H1 (cell line): Measurements from ENCODE around the gene TLE2. TPM values are rescaled to one million over a fixed set of nuclear protein-coding genes. Genes with fewer than 3 reads are reported as not detected.

Source experiments
- CTCF ChIA-PET: fragments of 300-600 bp; sonication (Branson Sonifier 250); formaldehyde crosslinking; loops from one replicate; lab custom pipeline; 2021; ENCODE audit not compliant: partially characterized antibody; lab: Charles Lee
- POLR2A ChIA-PET: fragments of 300-600 bp; sonication (Branson Sonifier 250); formaldehyde crosslinking; loops from one replicate; lab custom pipeline; 2021; ENCODE audit warnings: inconsistent platforms; ENCODE audit not compliant: partially characterized antibody; lab: Charles Lee
- DNase-seq, 2 experiments: peaks; one replicate each; pipeline versions ENCODE4 v3.0.0 to v3.0.0-alpha.2; 2010 to 2022; ENCODE audit warnings: low spot score in 2 of 2, low read depth in 1 of 2, mixed read lengths in 1 of 2
- FAIRE-seq: peaks from 2 replicates; lab custom pipeline; 2011; peaks lifted over from hg19 to GRCh38; lab: Jason Lieb, UNC
- H2AFZ ChIP-seq: 2 replicates; pipeline ENCODE4 v1.8.1; 2012; ENCODE audit warnings: low read length, inconsistent platforms
- H2AK5ac ChIP-seq: 2 replicates; pipeline ENCODE4 v1.6.1; 2013; ENCODE audit warnings: low read depth, low read length
- H2BK120ac ChIP-seq: replicated peaks from 2 replicates; pipeline ENCODE3; 2013; ENCODE audit warnings: low read depth, low read length, inconsistent platforms
- H2BK12ac ChIP-seq: 2 replicates; pipeline ENCODE4 v1.6.1; 2013; ENCODE audit warnings: low read depth, low read length
- H2BK15ac ChIP-seq: 2 replicates; pipeline ENCODE4 v1.6.1; 2013; ENCODE audit warnings: low read length
- H2BK20ac ChIP-seq: 2 replicates; pipeline ENCODE4 v1.6.1; 2013; ENCODE audit warnings: low read length
- H2BK5ac ChIP-seq: 2 replicates; pipeline ENCODE4 v1.6.1; 2013; ENCODE audit warnings: low read depth, low read length
- H3K14ac ChIP-seq: 2 replicates; pipeline ENCODE4 v1.6.1; 2013; ENCODE audit warnings: inconsistent platforms; ENCODE audit not compliant: insufficient read length
- H3K18ac ChIP-seq: 2 replicates; pipeline ENCODE4 v1.6.1; 2013; ENCODE audit warnings: low read length; ENCODE audit errors: extremely low read depth
- H3K23ac ChIP-seq: 2 replicates; pipeline ENCODE4 v1.6.1; 2013; ENCODE audit warnings: inconsistent platforms; ENCODE audit not compliant: insufficient read length
- H3K23me2 ChIP-seq: 2 replicates; pipeline ENCODE4 v1.6.1; 2013; ENCODE audit warnings: low read depth, low read length
- H3K27ac ChIP-seq: 2 replicates; pipeline ENCODE4 v1.6.1; 2011; ENCODE audit warnings: low read depth, low read length, inconsistent platforms
- H3K27me3 ChIP-seq, 4 experiments: replicated peaks in 1 of 4; 1 replicate in 1 of 4; 2 replicates in 3 of 4; pipeline versions ENCODE4 v1.6.1 to v1.8.1; 2011 to 2013; ENCODE audit warnings: low read length in 3 of 4, mild to moderate bottlenecking in 3 of 4, inconsistent platforms in 2 of 4, mixed read lengths in 2 of 4, moderate library complexity in 1 of 4; ENCODE audit not compliant: control insufficient read depth in 3 of 4, insufficient read depth in 3 of 4; ENCODE audit errors: extremely low read depth in 1 of 4
- H3K36me3 ChIP-seq, 4 experiments: 2 replicates each; pipeline versions ENCODE4 v1.6.1 to v1.8.1; 2011 to 2013; ENCODE audit warnings: mild to moderate bottlenecking in 4 of 4, low read length in 3 of 4, moderate library complexity in 2 of 4, control low read depth in 1 of 4, inconsistent platforms in 1 of 4; ENCODE audit not compliant: insufficient read depth in 4 of 4, control insufficient read depth in 2 of 4
- H3K4ac ChIP-seq: replicated peaks from 2 replicates; pipeline ENCODE3; 2013; ENCODE audit warnings: low read length, low read depth, mixed read lengths, inconsistent platforms; ENCODE audit not compliant: insufficient read length
- H3K4me1 ChIP-seq, 4 experiments: replicated peaks in 1 of 4; 1 replicate in 1 of 4; 2 replicates in 3 of 4; pipeline versions ENCODE4 v1.6.1 to v1.8.1; 2011 to 2013; ENCODE audit warnings: low read length in 3 of 4, inconsistent platforms in 2 of 4, mixed read lengths in 1 of 4; ENCODE audit not compliant: insufficient read depth in 4 of 4, control insufficient read depth in 3 of 4
- H3K4me2 ChIP-seq, 2 experiments: 2 replicates each; pipeline versions ENCODE4 v1.6.1 to v1.8.1; 2011 to 2013; ENCODE audit warnings: low read depth in 2 of 2, low read length in 2 of 2, control low read depth in 1 of 2, inconsistent platforms in 1 of 2, mild to moderate bottlenecking in 1 of 2; ENCODE audit not compliant: insufficient read depth in 1 of 2
- H3K4me3 ChIP-seq, 4 experiments: fragments of 200-600, 300-600 bp in 1 of 4; sonication (generic), shearing (Covaris generic), sonication (Bioruptor Twin) in 1 of 4; 2 replicates each; pipeline versions ENCODE4 v1.5.1 to v1.8.1; 2011 to 2016; ENCODE audit warnings: low read length in 4 of 4, low read depth in 3 of 4, control low read depth in 2 of 4, inconsistent platforms in 2 of 4, mild to moderate bottlenecking in 2 of 4, mixed read lengths in 1 of 4, moderate library complexity in 1 of 4; ENCODE audit not compliant: insufficient read depth in 2 of 4; ENCODE audit errors: extremely low read depth in 1 of 4
- H3K56ac ChIP-seq: replicated peaks from 2 replicates; pipeline ENCODE3; 2013; ENCODE audit warnings: low read depth, mild to moderate bottlenecking, mixed read lengths, low read length, inconsistent platforms; ENCODE audit not compliant: insufficient read length
- H3K79me1 ChIP-seq: 2 replicates; pipeline ENCODE4 v1.6.1; 2013; ENCODE audit warnings: low read depth, low read length, control low read depth
- H3K79me2 ChIP-seq, 2 experiments: 2 replicates each; pipeline versions ENCODE4 v1.6.1 to v1.8.1; 2012 to 2013; ENCODE audit warnings: low read length in 2 of 2, mild to moderate bottlenecking in 2 of 2, inconsistent platforms in 1 of 2; ENCODE audit not compliant: insufficient read depth in 2 of 2, control insufficient read depth in 1 of 2
- H3K9ac ChIP-seq, 4 experiments: replicated peaks in 1 of 4; 1 replicate in 1 of 4; 2 replicates in 3 of 4; pipeline versions ENCODE4 v1.6.1 to v1.8.1; 2011 to 2013; ENCODE audit warnings: low read depth in 3 of 4, low read length in 3 of 4, control low read depth in 2 of 4, mild to moderate bottlenecking in 2 of 4, moderate library complexity in 2 of 4, inconsistent platforms in 1 of 4; ENCODE audit errors: extremely low read depth in 1 of 4
- H3K9me3 ChIP-seq, 2 experiments: 2 replicates each; pipeline versions ENCODE4 v1.6.1 to v1.8.1; 2012 to 2013; ENCODE audit warnings: mild to moderate bottlenecking in 2 of 2, moderate library complexity in 2 of 2, control low read depth in 1 of 2, inconsistent platforms in 1 of 2, low read depth in 1 of 2, low read length in 1 of 2, mixed read lengths in 1 of 2; ENCODE audit not compliant: insufficient read depth in 2 of 2
- H4K20me1 ChIP-seq, 2 experiments: replicated peaks in 1 of 2; 2 replicates each; pipeline versions ENCODE3 to v1.8.1; 2011 to 2013; ENCODE audit warnings: inconsistent platforms in 2 of 2, low read length in 2 of 2, mild to moderate bottlenecking in 1 of 2; ENCODE audit not compliant: insufficient read depth in 2 of 2, control insufficient read depth in 1 of 2
- H4K5ac ChIP-seq: 2 replicates; pipeline ENCODE4 v1.6.1; 2013; ENCODE audit warnings: low read length, low read depth, mixed read lengths, inconsistent platforms; ENCODE audit not compliant: insufficient read length
- H4K8ac ChIP-seq: 2 replicates; pipeline ENCODE4 v1.8.0; 2013; ENCODE audit warnings: mild to moderate bottlenecking, moderate library complexity, low read length, inconsistent platforms; ENCODE audit not compliant: insufficient read depth; ENCODE audit errors: extremely low read depth
- H4K91ac ChIP-seq: replicated peaks from 2 replicates; pipeline ENCODE3; 2013; ENCODE audit warnings: low read length, mixed read lengths, inconsistent platforms; ENCODE audit not compliant: insufficient read length
- EZH2 ChIP-seq: fragments of 200-600 bp; sonication (generic); IDR thresholded peaks from 2 replicates; pipeline ENCODE4 v1.7.1; 2012; ENCODE audit warnings: low read depth, mild to moderate bottlenecking, moderate library complexity, low read length, inconsistent platforms; ENCODE audit not compliant: severe bottlenecking
- GABPA ChIP-seq: IDR thresholded peaks from 2 replicates; pipeline ENCODE4 v1.6.1; 2011; ENCODE audit warnings: mild to moderate bottlenecking, low read length, moderate library complexity, borderline replicate concordance; ENCODE audit not compliant: insufficient read depth
- WGBS, 2 experiments: shearing (Covaris generic) in 1 of 2; methylation state at CpG; one replicate each; pipeline versions ENCODE4 v1.1.6 to v1.1.7; 2013 to 2015; ENCODE audit warnings: low lambda C conversion rate in 2 of 2, mixed read lengths in 2 of 2, inconsistent platforms in 1 of 2, low coverage in 1 of 2, missing lambda C conversion rate in 1 of 2; ENCODE audit not compliant: insufficient replicate concordance in 2 of 2, insufficient coverage in 1 of 2, insufficient read length in 1 of 2; ENCODE audit errors: extremely low coverage in 1 of 2, missing lambda C conversion rate in 1 of 2; 5-methylcytosine and 5-hydroxymethylcytosine counted together
- polyA plus RNA-seq, 7 experiments: library from polyadenylated mRNA; depleted of rRNA in 3 of 7; stranded (reverse) in 5 of 7; unstranded in 2 of 7; fragments of >200 nt in 5 of 7; fragments of 200-250 nt in 2 of 7; gene quantifications; 1 replicate in 5 of 7; 2 replicates in 1 of 7; 4 replicates in 1 of 7; pipeline versions ENCODE4 v1.2.1 to v1.2.3, GENCODE V29; 2011 to 2013; ENCODE audit warnings: missing spikeins in 2 of 7, mixed read lengths in 2 of 7
- total RNA-seq: library from RNA; stranded (reverse); fragmentation: NEBNext Ultra II Directional; extraction: Animal tissue kit (Norgen Biotek cat#: 25700); gene quantifications from 2 replicates; pipeline ENCODE4 v1.2.1, GENCODE V29; 2021
- TF ChIP-seq, protein P1 (sequence below): IDR thresholded peaks from 2 replicates; pipeline ENCODE4 v1.6.1; 2012; ENCODE audit warnings: inconsistent platforms
- TF ChIP-seq, protein P2 (sequence below): IDR thresholded peaks from 2 replicates; pipeline ENCODE4 v1.6.1; 2012; ENCODE audit warnings: inconsistent platforms

The TLE2 gene
- total and polyA plus RNA-seq, 2 of the 8 experiments (the other 6 are each of a cell fraction or from before 2014, with no cell fraction given) = 8.0 to 11.5 TPM

DNA sequence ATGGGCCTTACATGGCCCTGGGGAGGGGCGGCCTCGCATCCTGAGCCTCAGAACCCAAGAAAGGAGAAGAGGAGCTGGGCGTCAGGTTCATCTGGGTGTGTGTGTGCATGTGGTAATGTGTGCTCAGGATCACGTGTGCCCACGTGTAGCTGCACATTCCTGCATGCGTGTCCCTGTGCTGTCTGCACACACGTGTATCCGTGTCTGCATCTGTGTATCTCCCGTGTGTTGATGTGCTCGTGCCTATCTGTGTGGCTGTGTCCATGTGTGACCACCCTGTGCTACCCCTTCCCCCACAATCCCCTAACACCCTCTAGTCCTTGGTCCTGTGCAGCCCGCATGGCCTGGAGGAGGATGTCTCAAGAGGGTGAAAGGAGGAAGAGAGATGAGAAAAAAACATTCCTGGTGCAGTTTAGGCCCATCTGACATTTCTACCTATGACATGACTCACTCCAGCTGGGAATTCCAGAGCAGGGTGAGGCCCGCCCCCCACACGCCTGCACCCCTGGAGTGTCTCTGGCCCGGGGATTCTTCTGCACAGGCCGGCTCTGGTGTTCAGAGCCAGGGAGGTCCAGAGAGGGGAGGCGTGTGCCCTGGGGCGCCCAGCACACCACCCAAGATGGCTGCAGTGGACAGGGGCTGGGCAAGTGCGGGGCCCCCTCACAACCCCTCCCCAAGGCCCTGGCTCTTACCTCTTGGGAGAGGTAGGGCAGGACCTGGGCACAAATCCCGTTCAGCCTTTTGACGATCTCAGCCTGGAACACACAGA, 26.1 kb upstream of the TLE2 start:
- Histone ChIP-seq H2BK120ac (no peak overlapping the region), H4K8ac (no peak overlapping the region; the same call in 1 of the 2 replicates), H2AK5ac (peak overlapping the region; percentile 85), H3K18ac (no peak overlapping the region; the same call in 1 of the 2 replicates), H3K36me3 (peaks cover 0 to 33% (median 7%) of the 10 kb centered on the region in 4 experiments; a peak in 5 of 8 replicates), H3K4ac (no peak overlapping the region), H2BK12ac (peak overlapping the region; percentile 10; the same call in 1 of the 2 replicates), H2BK15ac (no peak overlapping the region), H2BK20ac (no peak overlapping the region), H3K9ac (no peak overlapping the region; a peak in 1 of 7 replicates), H4K91ac (no peak overlapping the region), H4K5ac (no peak overlapping the region), H3K27me3 (no peaks in the 10 kb centered on the region; a peak in 2 of 7 replicates), H3K4me2 (peak overlapping the region; percentile 2 to 57; a peak in 2 of 4 replicates), H4K20me1 (peaks cover 5 to 18% of the 10 kb centered on the region in 2 experiments), H3K23ac (no peak overlapping the region), H3K56ac (no peak overlapping the region), H3K27ac (no peak overlapping the region), H3K4me3 (no peak overlapping the region), H3K79me1 (peaks cover 2% of the 10 kb centered on the region; the same call in 1 of the 2 replicates), H2AFZ (no peak overlapping the region), H3K4me1 (peaks cover 3 to 36% (median 27%) of the 10 kb centered on the region in 4 experiments), H3K14ac (no peak overlapping the region), H3K9me3 (no peaks in the 10 kb centered on the region), H2BK5ac (peak overlapping the region; percentile 55), H3K79me2 (peaks cover 0 to 4% of the 10 kb centered on the region in 2 experiments; a peak in 1 of 4 replicates), H3K23me2 (no peaks in the 10 kb centered on the region)
- FAIRE-seq (no peak), DNase-seq (no peak)
- TF ChIP-seq, protein P1, sequence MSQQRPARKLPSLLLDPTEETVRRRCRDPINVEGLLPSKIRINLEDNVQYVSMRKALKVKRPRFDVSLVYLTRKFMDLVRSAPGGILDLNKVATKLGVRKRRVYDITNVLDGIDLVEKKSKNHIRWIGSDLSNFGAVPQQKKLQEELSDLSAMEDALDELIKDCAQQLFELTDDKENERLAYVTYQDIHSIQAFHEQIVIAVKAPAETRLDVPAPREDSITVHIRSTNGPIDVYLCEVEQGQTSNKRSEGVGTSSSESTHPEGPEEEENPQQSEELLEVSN = no peak
- TF ChIP-seq GABPA = no peak
- TF ChIP-seq, protein P2, sequence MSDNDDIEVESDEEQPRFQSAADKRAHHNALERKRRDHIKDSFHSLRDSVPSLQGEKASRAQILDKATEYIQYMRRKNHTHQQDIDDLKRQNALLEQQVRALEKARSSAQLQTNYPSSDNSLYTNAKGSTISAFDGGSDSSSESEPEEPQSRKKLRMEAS = no peak
- TF ChIP-seq EZH2 = no peak
- POLR2A ChIA-PET = interaction anchor here (0.7 to 4.7 kb wide), 10 partner anchors 9 to 105 kb away, joined by 3 to 25 read pairs (median 4); no protein-coding TSS in a partner anchor
- WGBS, 2 experiments = 90% methylated on average over 20 of the region's 20 CpGs; no CpG with 5 or more reads in 1 of the 2 experiments
- CTCF ChIA-PET = interaction anchor here (1.0 to 4.7 kb wide), 5 partner anchors 10 to 92 kb away, joined by 3 to 36 read pairs (median 5); no protein-coding TSS in a partner anchor
